Body of pancreas (tissue), 4 donors: ENCODE measurements around the gene CPA3. TPM values are rescaled to one million over a fixed set of nuclear protein-coding genes. Genes with fewer than 3 reads are reported as not detected.

Source experiments
- ATAC-seq: fragments of 150-250 bp; one replicate; pipeline ENCODE4 v1.9.1; 2016
- DNase-seq, 4 donors: peaks; one replicate each; pipeline ENCODE4 v3.0.0-alpha.2; 2019
- H3K27ac ChIP-seq, 4 donors: fragments of 200-600 bp; sonication (generic); 1 replicate in 3 of 4; 2 replicates in 1 of 4; pipeline versions ENCODE4 v1.5.1 to v1.6.1; 2016 to 2019; ENCODE audit warnings: mild to moderate bottlenecking in 1 of 4, mixed read lengths in 1 of 4, moderate library complexity in 1 of 4
- H3K27me3 ChIP-seq, 2 donors: fragments of 200-600 bp; sonication (generic); one replicate each; pipeline ENCODE4 v1.6.0; 2016; ENCODE audit warnings: mild to moderate bottlenecking in 1 of 2
- H3K36me3 ChIP-seq, 2 donors: fragments of 200-600 bp; sonication (generic); replicated peaks in 1 of 2; 2 replicates each; pipeline ENCODE4 v1.5.1; 2016; ENCODE audit warnings: low read depth in 2 of 2; ENCODE audit not compliant: insufficient read depth in 1 of 2
- H3K4me1 ChIP-seq: fragments of 200-600 bp; sonication (generic); one replicate; pipeline ENCODE4 v1.6.0; 2016
- H3K4me3 ChIP-seq, 2 donors: fragments of 200-600 bp; sonication (generic); 1 replicate in 1 of 2; 2 replicates in 1 of 2; pipeline ENCODE4 v1.5.1; 2016 to 2019
- H3K9me3 ChIP-seq, 3 donors: fragments of 200-600 bp; sonication (generic); 1 replicate in 2 of 3; 2 replicates in 1 of 3; pipeline ENCODE4 v1.5.1; 2016
- CTCF ChIP-seq, 7 experiments: fragments of 450-650 bp in 4 of 7; fragments of 200-600 bp in 3 of 7; sonication (generic) in 3 of 7; IDR thresholded peaks; one replicate each; pipeline ENCODE4 v1.5.1; 2016 to 2019; ENCODE audit warnings: antibody characterized with exemption in 7 of 7
- POLR2A ChIP-seq, 3 donors: fragments of 450-650 bp; IDR thresholded peaks; one replicate each; pipeline ENCODE4 v1.6.1; 2016; ENCODE audit warnings: antibody characterized with exemption in 3 of 3, mild to moderate bottlenecking in 2 of 3
- whole genome bisulfite sequencing, 2 donors: methylation state at CpG; one replicate each; pipeline ENCODE4 v1.1.5; 2017; 5-methylcytosine and 5-hydroxymethylcytosine counted together
- intact Hi-C: fragments of 100-400 bp; cut with DNase I; formaldehyde crosslinking; loops from one replicate; pipeline ENCODE4 v1.15.1; 2023
- total RNA-seq, 2 donors: library from RNA; depleted of rRNA; stranded (reverse); fragments of >200 nt; gene quantifications; one replicate each; pipeline ENCODE4 v1.1.0, GENCODE V29; 2016

CPA3 gene
- total RNA-seq, 2 donors from 2014 or later = 4.9 to 5.7 TPM

GRCh38 chr3:148922467-148922866, 57.4 kb downstream of the CPA3 start:
- Histone ChIP-seq H3K27me3 (no peaks in the 10 kb centered on the region), H3K27ac (no peak overlapping the region), H3K9me3 (no peaks in the 10 kb centered on the region), H3K4me1 (no peaks in the 10 kb centered on the region), H3K36me3 (no peaks in the 10 kb centered on the region), H3K4me3 (no peak overlapping the region)
- TF ChIP-seq POLR2A (IDR thresholded peaks at IDR 0.05) (no peak), CTCF (IDR thresholded peaks at IDR 0.05) (no peak)
- intact Hi-C loops = no loop called here
- ATAC-seq (no peak), DNase-seq (no peak)
- WGBS, 2 donors = 73 to 87% methylated on average over 1 of the region's 1 CpG

- H3K36me3 ChIP-seq = no peaks in the 10 kb centered on the region
- no peak for DNase-seq
- no peaks in the 10 kb centered on the region for H3K9me3 ChIP-seq
- H3K4me1 ChIP-seq = no peaks in the 10 kb centered on the region
- H3K4me3 ChIP-seq = no peak overlapping the region
- intact Hi-C loops = no loop called here
- no peak for ATAC-seq
- H3K27ac ChIP-seq = no peak overlapping the region
- no peak for TF ChIP-seq CTCF (IDR thresholded peaks at IDR 0.05)
- no peak for TF ChIP-seq POLR2A (IDR thresholded peaks at IDR 0.05)
- H3K27me3 ChIP-seq = no peaks in the 10 kb centered on the region
Measured at GRCh38 chr3:148923592-148923991, 58.5 kb downstream of the CPA3 start.

- DNase-seq (no peak), ATAC-seq (no peak)
- no peaks in the 10 kb centered on the region for H3K27me3 ChIP-seq
- intact Hi-C loops = no loop called here
- H3K27ac ChIP-seq = no peak overlapping the region
- no peak for TF ChIP-seq CTCF (IDR thresholded peaks at IDR 0.05)
- TF ChIP-seq POLR2A (IDR thresholded peaks at IDR 0.05) = no peak
- H3K9me3 ChIP-seq = no peaks in the 10 kb centered on the region
- no peaks in the 10 kb centered on the region for H3K36me3 ChIP-seq
- 50 to 52% methylated on average over 3 of the region's 3 CpGs for WGBS, 2 donors
- no peak overlapping the region for H3K4me3 ChIP-seq
- H3K4me1 ChIP-seq = no peaks in the 10 kb centered on the region
Measured at GRCh38 chr3:148924562-148924961, 59.5 kb downstream of the CPA3 start.

GRCh38 chr3:148925845-148926244, 60.7 kb downstream of the CPA3 start:
- Histone ChIP-seq H3K27ac (no peak overlapping the region), H3K36me3 (no peaks in the 10 kb centered on the region), H3K9me3 (no peaks in the 10 kb centered on the region), H3K4me3 (no peak overlapping the region), H3K27me3 (no peaks in the 10 kb centered on the region), H3K4me1 (no peaks in the 10 kb centered on the region)
- no peak for TF ChIP-seq CTCF (IDR thresholded peaks at IDR 0.05)
- intact Hi-C loops = no loop called here
- WGBS, 2 donors = 80 to 81% methylated on average over 5 of the region's 5 CpGs
- ATAC-seq (no peak), DNase-seq (no peak)

- WGBS, 2 donors = 77 to 83% methylated on average over 3 of the region's 3 CpGs
- no peak for TF ChIP-seq POLR2A (IDR thresholded peaks at IDR 0.05)
- no peak for TF ChIP-seq CTCF (IDR thresholded peaks at IDR 0.05)
- ATAC-seq = no peak
- Histone ChIP-seq H3K27ac (no peak overlapping the region), H3K9me3 (no peaks in the 10 kb centered on the region), H3K27me3 (no peaks in the 10 kb centered on the region), H3K4me3 (no peak overlapping the region), H3K36me3 (no peaks in the 10 kb centered on the region), H3K4me1 (no peaks in the 10 kb centered on the region)
- intact Hi-C loops = no loop called here
- DNase-seq = no peak
Measured at GRCh38 chr3:148930752-148931151, 65.7 kb downstream of the CPA3 start.
